ENCODE measurements around the gene SMPDL3A.

The SMPDL3A gene

DNA sequence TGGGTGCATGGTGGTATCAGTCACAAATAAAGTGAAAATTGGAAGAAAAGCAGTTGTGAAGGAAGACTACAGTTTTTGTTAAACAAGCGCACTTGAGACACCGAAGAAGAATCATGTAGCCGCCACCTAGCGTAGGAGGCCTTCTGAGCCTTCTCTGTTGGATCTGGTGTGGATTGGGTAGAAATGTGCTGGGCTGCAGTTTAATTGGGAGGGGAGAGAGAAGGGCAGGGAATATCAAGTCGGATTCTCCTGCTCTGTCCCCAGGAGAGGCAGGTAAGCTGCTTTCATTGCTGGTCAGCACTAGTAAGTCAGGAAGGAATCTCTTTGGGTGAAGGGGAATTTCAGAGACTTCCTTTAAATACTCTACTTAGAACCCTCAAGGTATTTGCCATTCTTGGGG is 10.8 kb upstream of the SMPDL3A start:
- FAIRE-seq: no peak

DNA sequence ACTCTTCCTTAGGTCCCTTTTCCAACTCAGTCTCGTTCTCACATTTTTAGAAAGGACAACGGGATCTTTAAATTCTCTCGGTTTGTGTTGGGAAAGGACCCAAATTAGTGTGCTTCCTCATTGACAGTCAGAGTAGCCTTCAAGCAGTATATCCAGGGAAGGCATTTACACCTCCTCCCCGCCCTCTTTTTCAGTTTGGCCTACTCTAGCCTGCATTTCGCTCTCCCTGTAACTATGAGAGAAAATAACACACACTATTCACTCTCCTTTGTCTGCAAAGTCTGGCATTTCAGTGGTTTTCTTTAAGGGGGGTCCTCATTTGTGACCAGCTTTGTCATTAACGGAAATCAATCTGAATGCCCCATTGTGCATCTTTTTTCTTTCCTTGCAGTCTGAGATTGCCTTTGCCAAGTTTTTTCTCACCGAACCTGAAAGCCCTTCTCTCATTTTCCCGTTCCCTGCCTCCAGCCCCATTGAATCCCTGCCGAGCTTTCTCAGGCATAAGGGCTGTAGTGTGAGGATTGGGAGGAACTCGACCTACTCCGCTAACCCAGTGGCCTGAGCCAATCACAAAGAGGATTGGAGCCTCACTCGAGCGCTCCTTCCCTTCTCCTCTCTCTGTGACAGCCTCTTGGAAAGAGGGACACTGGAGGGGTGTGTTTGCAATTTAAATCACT is 9.9 kb upstream of the SMPDL3A start:
- FAIRE-seq: no peak

DNA sequence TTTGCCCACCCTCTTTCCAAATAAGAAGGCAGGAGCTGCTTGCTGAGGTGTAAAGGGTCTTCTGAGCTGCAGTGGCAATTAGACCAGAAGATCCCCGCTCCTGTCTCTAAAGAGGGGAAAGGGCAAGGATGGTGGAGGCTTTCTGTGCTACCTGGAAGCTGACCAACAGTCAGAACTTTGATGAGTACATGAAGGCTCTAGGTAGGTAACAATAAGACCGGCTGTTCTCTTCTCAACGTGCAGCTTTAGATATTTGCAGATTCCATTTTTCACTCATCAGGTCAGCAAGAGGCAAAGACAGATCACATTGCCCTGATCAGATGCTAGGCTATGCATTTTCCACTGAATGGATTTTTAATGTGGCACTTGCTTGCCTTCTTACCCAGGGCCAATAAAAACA is 9.4 kb upstream of the SMPDL3A start, which contains the start of gene FABP7:
Gene FABP7, plus strand, starts transcription at position 50 of the 400 bp plus-strand sequence. Its CDS starts 79 bp downstream, at position 129.
- no peak for FAIRE-seq

DNA sequence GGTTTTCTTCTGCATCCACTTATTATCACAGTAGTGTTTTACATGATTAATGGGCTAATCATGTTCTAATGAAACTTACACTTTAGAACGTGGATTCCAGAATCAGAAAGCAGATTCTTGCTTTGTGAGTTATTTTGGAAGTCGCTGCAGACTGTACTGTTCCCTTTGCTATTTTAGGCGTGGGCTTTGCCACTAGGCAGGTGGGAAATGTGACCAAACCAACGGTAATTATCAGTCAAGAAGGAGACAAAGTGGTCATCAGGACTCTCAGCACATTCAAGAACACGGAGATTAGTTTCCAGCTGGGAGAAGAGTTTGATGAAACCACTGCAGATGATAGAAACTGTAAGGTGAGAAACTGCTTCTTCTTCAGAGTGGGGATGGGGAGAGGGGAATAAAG is 8.9 kb upstream of the SMPDL3A start:
- FAIRE-seq: no peak

DNA sequence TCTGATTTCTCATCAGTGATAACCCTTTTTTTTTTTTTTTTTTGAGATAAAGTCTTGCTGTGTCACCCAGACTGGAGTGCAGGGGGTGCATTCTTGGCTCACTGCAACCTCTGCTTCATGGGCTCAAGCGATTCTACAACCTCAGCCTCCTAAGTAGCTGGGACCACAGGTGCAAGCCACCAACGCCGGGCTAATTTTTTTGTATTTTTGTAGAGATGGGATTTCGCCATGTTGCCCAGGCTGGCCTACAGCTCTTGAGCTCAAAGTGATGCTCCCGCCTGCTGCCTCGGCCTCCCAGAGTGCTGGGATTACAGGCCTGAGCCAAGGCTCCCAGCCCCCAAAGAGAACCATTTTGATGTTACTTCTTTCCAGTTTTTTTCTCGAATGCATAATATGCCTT is 7.3 kb upstream of the SMPDL3A start:
- no peak for FAIRE-seq

DNA sequence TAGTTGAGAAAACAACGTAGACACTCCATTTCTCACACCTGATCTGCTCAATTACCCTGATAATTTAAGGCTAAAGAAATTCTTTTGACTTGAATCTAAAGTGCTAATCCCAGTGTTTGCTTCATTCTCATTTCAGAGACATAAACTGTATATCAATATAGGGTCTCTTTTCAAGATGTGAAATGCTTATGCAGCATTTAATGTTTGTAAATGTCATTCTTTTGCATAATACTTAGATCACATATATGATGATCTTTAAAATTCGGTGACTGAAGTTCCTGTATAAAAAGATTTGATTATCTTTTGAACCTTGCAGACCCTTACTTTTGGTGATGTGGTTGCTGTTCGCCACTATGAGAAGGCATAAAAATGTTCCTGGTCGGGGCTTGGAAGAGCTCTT is 5.7 kb upstream of the SMPDL3A start:
- FAIRE-seq: no peak

DNA sequence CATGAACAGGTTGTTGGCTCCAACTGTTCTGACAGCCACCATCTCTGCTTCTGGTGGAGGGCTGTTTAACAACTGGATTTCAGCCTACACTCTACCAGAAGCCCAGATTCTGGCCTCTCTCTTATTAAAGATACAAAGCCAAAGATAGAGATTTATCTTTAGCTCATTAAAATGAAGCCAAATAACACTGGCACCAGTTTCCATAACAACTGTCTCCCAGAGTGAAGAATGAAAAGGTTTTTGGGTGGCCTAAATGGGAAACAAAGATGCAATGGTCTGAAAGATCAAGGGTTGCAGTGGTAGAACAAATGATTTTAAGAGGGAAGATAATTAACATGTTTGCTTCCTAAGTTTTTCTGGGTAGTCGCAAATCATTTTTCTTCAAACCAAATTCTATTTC is 3.2 kb upstream of the SMPDL3A start:
- FAIRE-seq: no peak

DNA sequence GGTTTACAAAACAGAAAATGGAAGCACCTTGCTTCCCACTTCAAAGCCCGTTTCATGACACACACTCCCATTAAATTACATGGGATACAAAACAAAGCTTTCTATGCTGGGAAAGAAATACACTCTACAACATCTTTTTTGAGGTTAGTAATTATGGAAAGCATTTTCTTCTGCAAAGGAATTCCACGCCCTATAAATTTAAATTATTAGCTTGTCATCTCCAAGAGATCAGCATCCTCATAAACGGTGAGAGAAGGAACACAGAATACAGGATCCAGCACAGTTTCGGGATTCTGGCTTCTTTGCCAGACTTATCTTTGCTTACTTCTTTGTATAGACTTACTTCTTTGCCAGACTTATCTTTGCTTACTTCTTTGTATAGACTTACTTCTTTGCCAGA is 1.3 kb upstream of the SMPDL3A start:
- no peak for FAIRE-seq

DNA sequence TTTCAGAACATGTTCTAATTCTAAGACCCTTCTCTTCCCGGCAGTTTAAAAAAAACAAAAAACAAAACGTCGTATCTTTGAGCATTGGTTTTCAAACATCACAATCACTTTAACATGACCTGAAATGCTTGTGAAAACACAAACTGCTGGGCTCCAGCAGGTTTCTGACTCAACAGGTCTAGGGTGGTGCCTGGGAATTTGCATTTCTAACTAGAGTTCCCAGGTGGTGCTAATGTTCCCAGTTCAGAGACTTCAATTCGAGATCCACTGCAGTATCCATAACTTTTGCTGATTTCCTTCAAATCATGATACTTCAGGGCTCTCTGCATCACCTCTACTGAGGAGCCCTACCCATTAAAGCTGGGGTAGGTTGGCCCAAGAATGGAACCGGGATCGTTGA is 850 bp upstream of the SMPDL3A start:
- FAIRE-seq: no peak

DNA sequence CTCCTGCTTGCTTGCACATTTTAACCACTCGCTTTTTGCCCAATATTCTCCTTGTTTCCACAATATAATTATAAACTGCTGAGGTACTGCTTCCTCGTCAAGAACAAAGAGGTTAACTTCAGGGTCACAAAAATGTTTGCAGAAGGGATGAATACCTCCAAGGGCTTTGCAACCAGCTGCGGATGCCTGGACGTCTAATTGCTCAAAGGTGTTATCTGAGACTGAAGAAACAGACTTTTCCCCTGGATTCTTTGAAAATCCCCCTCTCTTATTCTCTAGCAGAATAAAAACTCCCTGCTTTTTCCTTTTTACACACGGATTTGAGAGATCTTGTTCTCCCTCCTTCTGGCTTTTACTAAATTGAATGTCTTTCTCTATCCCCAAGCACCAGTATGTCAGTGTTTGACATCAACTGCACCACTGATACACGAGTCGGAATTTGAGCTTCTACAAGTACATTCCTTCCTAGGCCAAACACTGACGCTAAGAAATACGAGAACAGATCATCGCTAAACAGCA is 336 bp upstream of the SMPDL3A start:
- FAIRE-seq: no peak

DNA sequence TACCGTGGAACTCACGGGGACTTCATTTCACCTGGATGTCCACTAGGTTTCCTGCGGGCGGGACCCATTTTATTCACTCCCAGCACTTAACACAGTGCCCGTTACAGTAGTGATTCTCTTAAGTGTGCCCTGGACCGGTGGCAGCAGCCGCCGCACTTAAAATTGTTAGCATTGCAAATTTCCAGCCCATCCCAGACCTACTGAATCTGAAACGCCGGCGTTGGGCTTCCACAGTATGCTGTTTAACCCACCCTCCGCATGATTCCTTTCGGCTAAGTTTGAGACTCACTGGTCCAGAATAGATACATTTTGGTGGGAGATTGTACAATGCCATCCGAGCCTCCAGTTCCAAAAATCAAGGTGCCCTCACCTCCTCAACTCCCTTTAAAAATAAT is 967 bp downstream of the SMPDL3A start:
- FAIRE-seq: no peak

DNA sequence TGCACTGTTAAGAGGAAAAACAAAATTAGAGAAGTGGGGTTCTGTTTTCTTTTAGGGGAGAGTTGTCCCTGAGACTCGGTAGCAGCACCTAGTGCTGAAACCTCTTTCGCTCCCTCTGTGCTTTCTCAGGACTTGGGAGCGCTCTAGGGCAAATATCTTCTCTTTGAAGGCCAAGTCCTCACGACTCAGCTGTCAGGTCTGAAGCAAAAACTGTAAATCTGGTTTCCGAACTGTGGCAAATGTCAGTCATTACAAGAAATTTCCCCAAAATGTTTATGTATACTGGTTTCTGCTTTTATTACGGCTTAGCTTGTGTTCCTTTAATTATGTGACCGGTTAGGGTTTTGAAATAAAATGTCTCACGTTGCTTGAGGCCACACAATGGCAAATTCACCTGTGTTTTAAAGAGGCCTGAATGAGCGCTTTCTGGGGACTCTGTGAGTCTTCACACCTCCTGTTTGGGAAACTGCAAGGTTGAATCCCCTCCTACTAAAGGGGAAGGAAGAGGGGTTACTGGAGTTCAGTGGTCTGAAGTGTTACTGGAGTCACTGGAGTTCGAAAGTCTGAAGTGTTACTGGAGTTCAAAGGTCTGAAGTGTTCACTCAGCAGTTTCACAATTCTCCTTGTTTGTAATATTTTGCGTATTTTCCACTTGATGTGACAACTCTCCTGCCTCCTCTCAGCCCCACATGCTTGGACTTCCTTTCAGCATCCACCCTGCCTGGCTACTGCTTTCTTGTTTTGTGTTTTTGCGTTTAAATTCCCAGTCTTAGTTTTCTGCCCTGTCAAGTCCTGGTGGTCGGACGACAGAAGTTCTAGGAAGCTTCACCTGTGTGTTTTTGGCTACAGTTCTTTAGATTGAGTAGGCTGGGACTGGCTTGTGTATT is 1.6 kb downstream of the SMPDL3A start:
- FAIRE-seq: no peak

DNA sequence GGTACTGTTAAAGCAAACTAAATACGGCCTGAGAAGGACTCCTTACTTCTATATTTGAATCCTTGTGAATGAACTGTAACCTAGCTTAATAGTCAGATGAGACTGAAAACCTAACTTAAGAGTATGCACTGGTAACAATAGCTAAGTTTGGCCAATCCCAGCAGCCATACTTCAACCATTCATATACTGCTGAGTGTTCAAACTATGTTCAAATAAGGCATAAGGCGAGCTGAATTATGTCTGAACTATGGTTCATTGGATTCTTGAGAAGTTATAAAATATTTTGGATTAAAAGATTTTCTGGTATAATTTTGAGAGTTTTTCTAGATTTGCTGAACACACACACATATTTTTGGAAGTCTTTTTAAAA is 2.2 kb downstream of the SMPDL3A start:
- FAIRE-seq: no peak

DNA sequence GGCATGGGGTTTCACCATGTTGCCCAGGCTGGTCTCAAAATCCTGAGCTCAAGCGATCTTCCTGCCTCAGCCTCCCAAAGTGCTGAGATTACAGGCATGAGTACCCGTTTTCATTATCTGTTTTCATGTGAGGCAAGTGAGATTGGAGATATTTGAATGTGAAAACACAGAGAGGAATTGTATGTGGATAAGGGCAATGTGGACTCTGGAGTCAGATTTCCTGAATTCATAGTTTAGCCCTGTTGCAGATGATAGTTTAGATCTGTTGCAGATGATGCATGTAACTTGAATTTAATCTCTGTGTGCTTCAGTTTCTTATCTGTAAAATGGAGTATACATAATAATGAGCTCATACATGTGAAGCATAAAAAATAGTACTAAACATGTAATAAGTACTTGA is 3.7 kb downstream of the SMPDL3A start:
- FAIRE-seq: no peak

DNA sequence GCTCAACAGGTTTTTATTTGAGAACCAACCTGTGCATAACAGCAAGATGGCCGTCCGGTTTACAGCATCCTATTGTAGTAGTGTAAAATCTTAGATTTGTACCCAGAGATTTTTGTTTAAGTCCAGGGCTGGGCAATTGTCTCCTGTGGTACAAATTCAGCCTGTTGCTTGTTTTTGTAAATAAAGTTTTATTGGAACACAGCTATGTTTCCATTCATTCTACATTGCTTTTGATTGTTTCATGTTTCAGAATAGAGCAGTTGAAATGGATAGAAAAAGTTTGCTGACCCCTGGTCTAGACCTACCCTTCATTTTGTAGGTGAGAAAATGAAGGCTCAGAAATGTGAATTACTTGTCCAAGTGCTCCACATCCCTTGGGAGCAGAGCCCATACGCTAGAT is 8.5 kb downstream of the SMPDL3A start:
- FAIRE-seq: no peak

DNA sequence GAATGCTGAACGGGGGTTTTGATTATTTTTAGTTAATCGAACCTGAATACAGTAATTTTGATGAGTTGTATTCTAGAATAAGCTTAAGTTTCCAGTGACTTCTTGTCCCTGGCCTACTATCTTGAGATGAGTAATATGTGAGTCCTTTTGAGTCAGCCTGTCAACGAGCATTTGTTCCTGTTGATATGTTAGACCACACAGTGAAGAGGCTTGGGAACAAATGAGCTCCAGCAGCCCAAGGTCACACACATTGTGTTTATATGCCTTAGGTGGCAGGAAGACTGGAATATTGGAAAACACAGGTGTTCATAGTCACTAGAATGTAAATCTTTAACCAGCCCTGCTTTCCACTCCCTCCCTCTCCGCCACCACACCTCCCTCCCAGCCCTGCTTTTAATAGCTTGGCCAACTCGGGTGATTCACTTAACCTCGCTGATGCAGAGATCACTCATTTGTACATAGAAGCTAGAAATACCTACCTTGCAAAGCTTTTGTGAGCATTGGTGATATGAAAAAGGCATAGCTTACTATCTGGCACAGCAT is 9.1 kb downstream of the SMPDL3A start:
- FAIRE-seq: peak; percentile 73

DNA sequence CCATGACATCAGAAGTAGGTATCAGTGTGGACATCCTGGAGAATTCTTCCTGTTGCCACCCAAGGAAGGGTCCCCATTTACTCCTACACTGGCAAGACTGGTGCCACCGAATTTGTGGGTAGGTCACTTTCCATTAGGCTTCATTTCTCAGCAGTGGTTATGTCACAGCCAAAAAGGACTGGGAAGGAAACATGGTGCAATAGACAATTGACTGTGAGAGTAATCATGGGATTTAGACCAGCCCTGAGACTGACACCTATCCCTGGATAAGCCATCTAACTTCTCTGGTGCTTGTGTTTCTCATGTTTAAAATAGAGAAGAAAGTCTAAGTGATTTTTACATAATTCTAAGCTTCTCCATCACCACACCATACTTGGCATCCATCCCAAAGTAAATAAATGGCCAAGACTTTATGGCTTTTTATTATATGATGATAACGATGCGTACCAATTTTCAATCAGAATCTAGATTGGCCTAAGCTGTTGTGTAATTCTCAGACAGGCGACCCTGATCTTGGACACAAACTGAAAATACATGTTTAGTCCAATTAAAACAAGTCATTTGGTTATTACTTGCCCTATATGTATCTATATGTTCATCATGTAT is 10.2 kb downstream of the SMPDL3A start:
- no peak for FAIRE-seq

DNA sequence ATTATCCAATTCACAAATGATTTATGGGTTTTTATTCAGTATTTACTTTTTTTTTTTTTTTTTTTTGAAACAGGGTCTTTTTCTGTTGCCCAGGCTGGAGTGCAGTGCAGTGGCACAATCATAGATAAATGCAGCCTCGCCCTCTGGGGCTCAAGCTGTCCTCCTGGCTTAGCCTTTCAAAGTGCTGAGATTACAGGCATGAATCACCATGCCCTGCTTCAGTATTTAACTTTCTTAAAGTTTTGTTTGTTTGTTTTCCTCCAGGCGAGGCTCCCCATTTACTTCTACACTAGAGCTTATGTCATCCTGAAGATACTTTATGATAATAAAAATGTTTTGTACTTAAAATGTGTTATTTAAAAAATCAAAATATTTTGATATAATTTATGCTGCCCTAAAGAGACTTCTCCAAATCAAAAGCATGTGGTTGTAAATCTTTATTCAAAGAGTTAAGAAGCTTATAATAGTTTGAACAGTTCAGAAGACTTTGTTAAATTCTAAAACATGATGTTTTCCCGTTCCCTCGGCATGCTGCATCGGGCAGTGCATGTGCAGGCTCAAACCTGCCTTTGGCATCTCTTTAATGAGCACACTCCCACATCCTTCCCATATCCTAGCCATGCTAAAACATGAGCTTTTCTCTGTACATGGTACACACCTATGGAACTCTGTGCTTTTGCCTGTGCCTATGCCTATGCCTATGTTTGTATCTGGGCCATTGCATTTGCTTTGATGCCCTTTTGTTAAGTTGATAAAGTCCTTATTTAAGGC is 11.0 kb downstream of the SMPDL3A start:
- FAIRE-seq: no peak

DNA sequence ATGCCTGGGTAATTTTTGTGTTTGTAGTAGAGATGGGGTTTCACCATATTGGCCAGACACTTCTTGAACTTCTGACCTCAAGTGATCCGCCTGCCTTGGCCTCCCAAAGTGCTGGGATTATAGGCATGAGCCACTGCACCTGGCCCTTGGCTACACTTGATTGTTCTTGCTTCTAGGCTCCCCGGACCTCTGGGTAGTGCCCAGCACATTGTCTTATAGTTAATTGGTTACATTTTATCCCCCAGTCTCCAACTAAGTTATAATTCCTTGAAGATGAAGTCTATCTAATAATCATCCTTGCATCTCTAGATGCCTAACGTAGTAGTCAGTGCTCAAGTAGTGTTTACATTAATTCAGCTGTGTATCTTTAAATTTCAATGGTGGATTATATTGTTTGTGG is 11.8 kb downstream of the SMPDL3A start:
- no peak for FAIRE-seq

DNA sequence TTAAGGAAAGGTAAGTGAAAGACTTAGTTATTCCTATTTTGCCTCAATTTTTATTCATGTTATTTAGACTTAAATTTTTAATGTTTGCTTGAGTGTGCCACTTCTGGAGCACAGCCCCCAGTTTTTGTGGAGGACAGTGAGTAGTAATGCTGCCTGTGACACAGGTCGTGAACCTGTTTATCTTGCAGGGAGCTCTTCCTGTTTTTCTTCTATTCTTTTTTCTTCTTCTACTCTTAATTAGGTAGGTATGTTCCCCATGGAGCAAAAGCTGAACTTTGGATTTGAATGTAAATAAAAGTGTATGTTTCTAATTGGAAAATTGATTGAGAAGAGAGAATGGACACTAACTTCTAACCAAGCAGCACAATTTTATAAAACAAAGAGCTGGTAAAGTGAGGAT is 12.3 kb downstream of the SMPDL3A start:
- FAIRE-seq: no peak

DNA sequence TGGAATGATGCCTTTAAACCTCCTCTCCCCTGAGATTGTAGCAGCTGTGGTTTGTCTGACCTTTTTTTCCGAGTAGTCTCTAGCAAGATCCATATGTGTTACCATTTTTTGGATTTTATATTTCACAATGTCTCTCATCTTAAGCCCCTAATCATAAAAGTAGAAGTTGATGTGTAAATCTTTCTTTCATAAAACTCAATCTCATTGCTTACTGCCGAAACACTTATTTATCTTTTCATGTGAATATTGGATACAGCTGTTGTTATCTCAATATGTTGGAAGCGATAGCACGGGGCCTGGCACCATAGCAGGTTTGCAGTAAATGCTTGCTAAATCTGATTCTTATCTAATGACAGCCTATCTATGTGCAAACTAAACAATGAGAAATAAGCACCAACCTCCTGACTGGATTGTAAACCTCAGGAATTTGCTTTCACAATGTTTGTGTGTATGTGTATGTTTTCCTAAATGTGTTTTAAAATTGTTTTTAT is 14.2 kb downstream of the SMPDL3A start:
- no peak for FAIRE-seq

DNA sequence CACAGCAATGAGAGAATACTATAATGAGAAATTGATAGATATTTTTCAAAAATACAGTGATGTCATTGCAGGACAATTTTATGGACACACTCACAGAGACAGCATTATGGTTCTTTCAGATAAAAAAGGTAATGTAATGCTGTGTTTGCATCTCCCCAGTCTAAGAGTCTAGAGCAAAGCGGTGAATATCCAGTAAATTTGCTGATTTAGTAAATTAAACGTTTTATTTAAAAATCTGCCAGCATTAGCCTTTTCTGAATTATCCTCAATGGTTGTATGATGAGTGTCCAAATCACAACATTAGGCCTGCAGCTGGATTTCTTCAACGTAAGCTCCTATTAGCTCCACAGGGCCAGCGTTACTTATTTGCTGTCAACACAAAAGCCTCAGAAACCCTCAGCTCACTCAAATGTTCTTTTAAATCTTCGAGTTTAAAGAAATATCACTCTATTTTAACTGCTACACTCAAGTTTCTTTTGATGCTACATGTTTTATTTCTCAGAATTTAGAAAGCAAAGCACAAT is 16.0 kb downstream of the SMPDL3A start:
- no peak for FAIRE-seq

Measured in colon (tissue), 2 donors.